ENCODE results near the gene MUC4.

DNA sequence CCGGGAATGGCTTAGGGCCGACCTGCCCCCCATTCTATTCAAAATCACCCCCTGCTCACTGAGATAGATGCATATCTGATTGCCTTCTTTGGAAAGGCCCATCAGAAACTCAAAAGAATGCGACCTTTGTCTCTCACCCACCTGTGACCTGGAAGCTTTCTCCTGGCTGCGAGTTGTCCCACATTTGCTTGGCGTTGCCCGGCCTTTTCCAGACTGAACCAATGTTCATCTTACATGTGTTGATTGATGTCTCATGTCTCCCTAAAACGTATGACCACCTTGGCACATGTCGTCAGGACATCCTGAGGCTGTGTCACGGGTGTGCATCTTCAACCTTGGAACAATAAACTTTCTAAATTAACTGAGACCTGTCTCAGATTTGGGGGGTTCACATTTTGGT, 94.3 kb downstream of the MUC4 start:
- no peak for TF ChIP-seq CTCF (IDR thresholded peaks at IDR 0.05)
- no peak for TF ChIP-seq ZFX (IDR thresholded peaks at IDR 0.05; ENCODE audit: borderline replicate concordance)
